GM12872 (cell line): ENCODE data around the gene SMIM28.

ENCODE experiments used
- TF ChIP-seq, protein P1 (sequence below): IDR thresholded peaks from 3 replicates; pipeline ENCODE4 v1.5.1; 2011; ENCODE audit warnings: low read depth, mild to moderate bottlenecking, low read length, moderate library complexity; ENCODE audit not compliant: insufficient read depth

The SMIM28 gene

DNA sequence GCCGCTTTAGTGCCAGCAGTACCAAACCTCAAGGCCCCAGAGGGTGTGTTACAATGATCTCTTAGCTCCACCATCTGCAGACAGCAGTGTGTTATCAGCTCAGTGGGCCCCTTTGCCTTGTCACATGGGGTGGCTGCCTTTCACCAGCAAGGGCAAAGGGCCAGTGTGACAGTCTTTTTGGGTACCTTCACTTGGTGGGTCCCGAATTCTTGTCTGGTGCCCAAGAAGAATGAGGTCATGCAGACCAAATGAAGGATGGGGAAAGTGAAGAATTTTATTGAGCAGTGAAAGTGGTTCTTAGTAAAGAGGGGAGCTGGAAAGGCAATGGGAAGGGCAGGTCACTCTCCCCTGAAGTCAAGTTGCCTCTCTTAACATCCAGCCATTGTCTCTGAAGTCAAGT, 2.9 kb upstream of the SMIM28 start:
- TF ChIP-seq, protein P1, sequence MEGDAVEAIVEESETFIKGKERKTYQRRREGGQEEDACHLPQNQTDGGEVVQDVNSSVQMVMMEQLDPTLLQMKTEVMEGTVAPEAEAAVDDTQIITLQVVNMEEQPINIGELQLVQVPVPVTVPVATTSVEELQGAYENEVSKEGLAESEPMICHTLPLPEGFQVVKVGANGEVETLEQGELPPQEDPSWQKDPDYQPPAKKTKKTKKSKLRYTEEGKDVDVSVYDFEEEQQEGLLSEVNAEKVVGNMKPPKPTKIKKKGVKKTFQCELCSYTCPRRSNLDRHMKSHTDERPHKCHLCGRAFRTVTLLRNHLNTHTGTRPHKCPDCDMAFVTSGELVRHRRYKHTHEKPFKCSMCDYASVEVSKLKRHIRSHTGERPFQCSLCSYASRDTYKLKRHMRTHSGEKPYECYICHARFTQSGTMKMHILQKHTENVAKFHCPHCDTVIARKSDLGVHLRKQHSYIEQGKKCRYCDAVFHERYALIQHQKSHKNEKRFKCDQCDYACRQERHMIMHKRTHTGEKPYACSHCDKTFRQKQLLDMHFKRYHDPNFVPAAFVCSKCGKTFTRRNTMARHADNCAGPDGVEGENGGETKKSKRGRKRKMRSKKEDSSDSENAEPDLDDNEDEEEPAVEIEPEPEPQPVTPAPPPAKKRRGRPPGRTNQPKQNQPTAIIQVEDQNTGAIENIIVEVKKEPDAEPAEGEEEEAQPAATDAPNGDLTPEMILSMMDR, result no peak

DNA sequence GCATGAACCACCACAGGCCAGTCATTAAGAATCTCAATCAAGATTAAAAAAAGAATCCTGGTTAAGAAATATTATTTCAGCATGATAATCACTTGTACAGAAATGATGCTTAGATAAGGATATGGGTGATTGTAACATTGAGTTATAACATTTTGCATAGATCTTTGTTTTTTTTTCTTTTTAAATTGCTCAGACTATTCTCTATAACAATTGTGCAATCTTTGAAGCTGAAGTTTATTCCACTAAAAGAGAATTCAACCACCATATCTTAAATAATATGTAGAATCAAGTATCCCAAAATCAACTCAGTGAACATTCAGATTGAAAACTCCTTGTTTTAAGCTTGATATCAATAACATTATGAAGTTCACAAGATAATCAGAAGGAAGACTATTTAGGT, 663 bp upstream of the SMIM28 start:
- TF ChIP-seq, protein P1, result no peak

DNA sequence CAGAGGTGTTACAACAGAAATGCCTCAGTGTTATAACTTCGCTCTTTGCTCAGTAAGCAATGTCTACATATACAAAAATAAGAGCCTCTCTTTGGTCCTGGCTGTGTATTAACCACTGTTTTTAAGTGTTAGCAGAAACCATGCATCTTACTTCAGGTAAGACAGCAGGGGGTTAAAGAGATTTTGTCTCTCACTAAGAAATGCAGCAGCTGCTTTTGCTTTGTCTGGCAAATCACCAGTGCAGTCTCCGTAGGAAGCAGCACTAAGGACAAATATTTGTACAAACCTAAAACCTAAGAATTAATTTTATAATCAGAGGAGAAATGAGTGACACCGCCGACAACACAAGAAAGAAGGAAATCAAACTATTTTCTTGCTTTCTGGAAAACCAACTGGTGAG, 758 bp downstream of the SMIM28 start:
- TF ChIP-seq, protein P1, result no peak

DNA sequence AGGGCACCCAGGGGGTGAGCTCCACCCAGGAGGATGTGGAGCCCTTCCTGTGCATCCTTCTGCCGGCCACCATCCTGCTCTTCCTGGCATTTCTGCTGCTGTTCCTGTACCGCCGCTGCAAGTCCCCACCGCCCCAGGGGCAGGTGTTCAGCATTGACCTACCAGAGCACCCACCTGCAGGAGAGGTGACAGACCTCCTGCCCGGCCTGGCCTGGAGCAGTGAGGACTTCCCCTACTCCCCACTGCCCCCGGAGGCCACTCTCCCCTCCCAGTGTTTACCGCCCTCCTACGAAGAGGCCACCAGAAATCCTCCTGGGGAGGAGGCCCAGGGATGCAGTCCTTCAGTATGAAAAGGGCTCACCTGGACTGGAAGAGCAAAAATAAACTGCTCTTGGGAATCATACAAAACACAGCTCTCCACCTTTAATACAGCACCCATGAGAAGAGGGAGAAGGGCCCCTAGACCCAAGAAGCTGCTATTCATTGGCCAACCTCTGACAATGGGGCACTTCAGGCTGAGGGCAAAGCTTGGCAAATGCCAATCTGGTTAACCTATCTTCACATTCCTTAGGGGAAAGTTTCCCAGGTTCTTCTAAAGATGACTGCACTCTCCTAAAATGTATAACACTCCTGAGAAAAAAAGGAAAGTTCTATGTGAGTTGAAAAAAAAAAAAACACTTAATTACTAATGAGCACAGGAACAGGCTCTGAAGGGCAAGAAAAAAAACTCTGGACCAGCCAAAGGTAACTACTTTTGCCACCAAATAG, 5.0 kb downstream of the SMIM28 start:
- TF ChIP-seq, protein P1, result no peak

DNA sequence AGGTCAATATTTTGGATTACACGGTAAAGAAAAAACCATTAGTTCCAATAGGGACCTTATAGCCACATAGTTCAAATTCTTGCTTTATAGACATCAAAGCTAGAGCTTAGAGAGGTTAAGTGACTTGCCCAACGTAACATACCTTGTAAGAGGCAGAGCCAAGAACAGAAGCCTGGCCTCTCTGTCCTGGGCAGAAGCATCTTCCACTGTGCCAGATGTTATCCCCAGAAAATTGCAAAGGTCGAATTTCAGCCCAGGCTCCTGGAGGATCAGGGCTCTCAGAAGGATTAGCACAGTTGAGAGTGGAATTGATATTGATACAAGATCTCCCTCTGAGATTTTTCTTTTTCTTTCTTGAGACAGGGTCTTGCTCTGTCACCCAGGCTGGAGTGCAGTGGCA, 6.1 kb downstream of the SMIM28 start:
- TF ChIP-seq, protein P1, result no peak

DNA sequence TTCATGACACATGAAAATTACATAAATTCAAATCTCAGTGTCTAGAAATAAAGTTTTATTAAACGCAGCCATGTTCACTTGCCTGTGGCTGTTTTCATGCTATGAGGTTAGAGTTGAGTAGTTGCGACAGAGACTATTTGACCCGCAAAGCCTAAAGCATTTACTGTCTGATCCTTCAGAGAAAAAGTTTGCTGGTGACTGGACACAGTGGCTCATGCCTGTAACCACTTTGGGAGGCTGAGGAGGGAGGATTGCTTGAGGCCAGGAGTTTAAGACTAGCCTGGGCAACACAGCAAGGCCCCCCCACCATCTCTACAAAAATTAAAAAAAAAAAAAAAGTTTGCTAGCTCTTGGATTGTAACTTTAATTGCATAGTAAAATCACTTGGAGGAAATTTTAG, 9.2 kb downstream of the SMIM28 start:
- TF ChIP-seq, protein P1, result no peak

DNA sequence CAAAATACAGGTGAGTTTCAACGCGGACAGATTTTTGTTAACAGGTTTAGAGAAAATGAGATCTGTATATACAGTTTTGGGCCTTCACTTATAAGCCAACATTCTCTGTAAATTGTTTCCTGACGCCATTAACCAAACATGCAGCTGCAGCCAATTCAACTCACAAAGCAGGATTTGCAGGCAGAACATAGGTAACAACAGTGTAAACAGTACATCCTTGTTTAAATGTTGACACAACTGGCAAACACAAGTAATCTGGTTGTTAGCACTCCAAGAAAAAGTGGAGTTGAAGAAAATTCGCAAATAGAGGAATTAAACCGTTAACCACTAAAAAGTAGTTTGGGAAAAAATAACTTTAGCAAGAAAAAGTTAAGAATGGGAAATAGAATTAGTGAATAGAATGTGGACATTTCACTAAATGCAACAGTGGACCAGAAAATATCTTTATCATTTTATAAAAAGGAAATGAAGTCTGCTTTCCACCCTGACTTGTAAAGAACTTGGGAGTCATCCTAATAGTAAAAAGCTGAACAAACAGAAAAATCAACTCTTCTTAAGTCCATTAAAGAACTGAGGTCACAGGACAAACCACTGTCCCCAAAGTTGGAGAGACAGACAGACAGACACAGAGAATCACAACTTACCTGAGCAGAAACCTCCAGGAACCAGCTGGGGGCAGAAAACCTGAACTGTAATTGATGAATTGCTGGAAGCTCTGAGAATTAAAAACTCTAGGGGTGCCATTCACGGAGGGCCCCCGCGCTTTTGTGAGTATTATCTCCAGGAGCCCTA, 10.1 kb downstream of the SMIM28 start:
- TF ChIP-seq, protein P1, result no peak
